A172 (cell line): Measurements from ENCODE around the gene TLL2. TPM values are rescaled to one million over a fixed set of nuclear protein-coding genes. Genes with fewer than 3 reads are reported as not detected.

Source experiments
- DNase-seq: peaks from one replicate; pipeline ENCODE4 v3.0.0-alpha.2; 2015; ENCODE audit warnings: low spot score
- total RNA-seq: library from RNA; depleted of rRNA; stranded (reverse); fragments of >200 nt; shearing (Covaris generic); gene quantifications from 2 replicates; pipeline ENCODE4 v1.2.3, GENCODE V29; 2014; rRNA removed

The TLL2 gene
- total RNA-seq, 1 experiment from 2014 or later: 0.38 TPM

- DNase-seq: no peak
Observed at GRCh38 chr10:96324447-96324846, 189.3 kb downstream of the TLL2 start.

DNA sequence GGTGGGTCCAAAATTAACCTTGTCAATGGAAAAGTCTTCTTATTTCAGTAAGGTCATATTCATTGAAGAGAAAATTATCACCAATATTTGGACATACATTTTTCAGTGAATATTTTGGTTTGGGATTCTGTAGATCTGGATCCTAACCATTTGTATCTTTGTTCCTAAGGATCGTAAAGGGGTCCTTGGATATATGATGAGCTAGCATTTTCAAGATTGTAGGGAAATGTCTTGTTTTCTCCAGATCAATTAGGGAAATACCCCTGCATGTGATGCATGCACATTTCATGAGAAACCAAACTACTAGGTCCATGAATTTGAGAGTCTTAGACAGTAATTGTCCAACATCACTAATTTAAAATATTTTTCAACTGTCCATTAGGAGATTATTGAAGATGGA lies 191.5 kb downstream of the TLL2 start:
- DNase-seq: no peak

GRCh38 chr10:96321822-96322221 lies 191.9 kb downstream of the TLL2 start:
- DNase-seq: no peak

DNA sequence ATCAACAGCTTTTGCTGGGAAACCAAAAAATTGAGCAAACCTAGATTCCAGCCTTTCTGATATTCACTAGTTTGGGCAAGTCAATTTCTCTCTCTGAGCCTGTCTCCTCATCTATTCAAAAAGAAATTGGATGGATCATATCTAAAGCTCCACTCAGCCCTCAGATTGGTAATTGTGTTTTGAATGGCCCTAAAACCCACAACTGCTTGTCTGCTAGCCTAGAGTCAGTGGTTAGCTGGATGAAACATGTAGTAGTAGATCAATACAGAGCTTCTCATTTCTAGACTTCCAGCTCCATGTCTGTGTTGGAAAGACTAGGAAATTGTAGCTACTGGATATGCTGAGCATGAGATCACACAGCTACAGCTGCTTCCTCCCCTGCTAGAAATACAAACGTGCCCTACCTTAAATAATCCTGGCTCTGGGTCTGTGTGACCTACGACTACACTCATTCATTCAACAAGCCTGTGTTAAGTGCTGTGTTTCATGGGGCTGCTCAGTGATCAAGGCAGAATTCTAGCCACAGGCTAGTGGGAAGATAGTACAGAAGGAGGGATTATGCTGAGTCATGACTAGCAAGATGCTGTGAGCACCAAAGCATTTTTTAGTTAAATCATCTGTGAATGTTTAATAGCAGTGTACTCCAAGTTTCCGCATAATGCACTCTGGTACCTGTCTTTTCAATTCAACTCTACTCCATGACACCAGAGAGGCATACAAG lies 193.8 kb downstream of the TLL2 start:
- DNase-seq: peak; percentile 14

- DNase-seq: no peak
Observed at GRCh38 chr10:96317067-96317833, 196.5 kb downstream of the TLL2 start.

Other genes starting within 250 kb of the TLL2 start
- gene BLNK, start 242.4 kb downstream of the TLL2 start, total RNA-seq: not detected in 2 replicates
- not detected in 2 replicates for gene DNTT, start 209.5 kb downstream of the TLL2 start, total RNA-seq
- gene OPALIN, start 154.9 kb downstream of the TLL2 start, total RNA-seq: not detected in 2 replicates
- 144 and 146 TPM in 2 replicates for gene TM9SF3, start 73.1 kb upstream of the TLL2 start, total RNA-seq
- 12.1 and 17.2 TPM in 2 replicates for gene PIK3AP1, start 206.6 kb upstream of the TLL2 start, total RNA-seq